ENCODE results near the gene TRPM2. TPM values are rescaled to one million over a fixed set of nuclear protein-coding genes. Genes with fewer than 3 reads are reported as not detected.
A peak's percentile ranks its signal among the peaks of the same experiment; 100 is the strongest.

Gene TRPM2
- total and polyA plus RNA-seq, 2 of the 13 experiments (the other 11 are each of a cell fraction or from before 2014, with no cell fraction given): 0.07 to 0.20 TPM

DNA sequence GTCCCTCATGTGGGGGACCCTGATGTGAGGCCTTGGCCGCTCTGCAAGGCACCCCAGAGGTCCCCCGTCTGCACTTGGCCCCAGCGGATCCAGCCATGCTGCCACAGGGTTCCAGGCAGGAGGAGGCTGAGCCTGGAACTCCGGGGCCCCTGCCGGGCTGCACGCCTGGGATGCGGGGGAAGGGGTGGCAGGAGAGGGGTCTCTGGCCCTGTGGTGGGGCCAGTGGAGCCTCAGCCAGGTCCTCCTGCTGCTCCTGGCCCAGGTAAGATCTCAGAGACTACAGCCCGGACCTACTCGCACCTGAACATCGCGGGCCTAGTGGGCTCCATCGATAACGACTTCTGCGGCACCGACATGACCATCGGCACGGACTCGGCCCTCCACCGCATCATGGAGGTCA, 40.7 kb upstream of the TRPM2 start:
- no peak for FAIRE-seq
- Histone ChIP-seq H3K4me1 (ENCODE audit: insufficient read depth, low read length) (no peaks in the 10 kb centered on the region), H3K79me2 (ENCODE audit: insufficient read depth, low read length) (no peaks in the 10 kb centered on the region), H4K20me1 (ENCODE audit: insufficient read depth, low read length) (0 out of 2 replicates have a peak, but pooled peaks cover 5% of the 10 kb centered on the region), H3K4me2 (ENCODE audit: low read depth, low read length) (no peak overlapping the region), H3K27ac (ENCODE audit: extremely low read length, insufficient read depth, low read length) (no peak overlapping the region), H3K4me3 (replicated peaks in 1 of 3; ENCODE audit: insufficient read depth in 1 of 3, low read depth in 2 of 3, low read length in 3 of 3) (no peak overlapping the region), H3K36me3 (replicated peaks in 1 of 2; ENCODE audit: control insufficient read depth in 1 of 2, insufficient read depth in 2 of 2, low read length in 2 of 2) (peaks cover 40 to 66% of the 10 kb centered on the region in 2 experiments; a peak in 4 of 5 replicates), H2AFZ (ENCODE audit: low read length) (no peak overlapping the region), H3K9me3 (ENCODE audit: low read length) (no peaks in the 10 kb centered on the region), H3K9ac (ENCODE audit: insufficient read depth, low read depth, low read length) (no peak overlapping the region), H3K27me3 (ENCODE audit: control insufficient read depth in 1 of 2, insufficient read depth in 2 of 2, low read length in 2 of 2) (no peaks in the 10 kb centered on the region)
- no peak for DNase-seq (ENCODE audit: low spot score)
- no peak for ATAC-seq
- BruUV-seq (replicated peaks): no TSS peak
- no CpG with 5 or more reads among the region's 19 CpGs for WGBS (ENCODE audit: low lambda C conversion rate)
- in situ Hi-C loops (cut with HindIII; ENCODE audit: extremely low pct_ligation_motif_present, low pct_unique_long_range_greater_than_20kb) (no loop called here), intact Hi-C loops (cut with micrococcal nuclease; ENCODE audit: unreplicated experiment) (no loop called here)
- TF ChIP-seq, protein P1, sequence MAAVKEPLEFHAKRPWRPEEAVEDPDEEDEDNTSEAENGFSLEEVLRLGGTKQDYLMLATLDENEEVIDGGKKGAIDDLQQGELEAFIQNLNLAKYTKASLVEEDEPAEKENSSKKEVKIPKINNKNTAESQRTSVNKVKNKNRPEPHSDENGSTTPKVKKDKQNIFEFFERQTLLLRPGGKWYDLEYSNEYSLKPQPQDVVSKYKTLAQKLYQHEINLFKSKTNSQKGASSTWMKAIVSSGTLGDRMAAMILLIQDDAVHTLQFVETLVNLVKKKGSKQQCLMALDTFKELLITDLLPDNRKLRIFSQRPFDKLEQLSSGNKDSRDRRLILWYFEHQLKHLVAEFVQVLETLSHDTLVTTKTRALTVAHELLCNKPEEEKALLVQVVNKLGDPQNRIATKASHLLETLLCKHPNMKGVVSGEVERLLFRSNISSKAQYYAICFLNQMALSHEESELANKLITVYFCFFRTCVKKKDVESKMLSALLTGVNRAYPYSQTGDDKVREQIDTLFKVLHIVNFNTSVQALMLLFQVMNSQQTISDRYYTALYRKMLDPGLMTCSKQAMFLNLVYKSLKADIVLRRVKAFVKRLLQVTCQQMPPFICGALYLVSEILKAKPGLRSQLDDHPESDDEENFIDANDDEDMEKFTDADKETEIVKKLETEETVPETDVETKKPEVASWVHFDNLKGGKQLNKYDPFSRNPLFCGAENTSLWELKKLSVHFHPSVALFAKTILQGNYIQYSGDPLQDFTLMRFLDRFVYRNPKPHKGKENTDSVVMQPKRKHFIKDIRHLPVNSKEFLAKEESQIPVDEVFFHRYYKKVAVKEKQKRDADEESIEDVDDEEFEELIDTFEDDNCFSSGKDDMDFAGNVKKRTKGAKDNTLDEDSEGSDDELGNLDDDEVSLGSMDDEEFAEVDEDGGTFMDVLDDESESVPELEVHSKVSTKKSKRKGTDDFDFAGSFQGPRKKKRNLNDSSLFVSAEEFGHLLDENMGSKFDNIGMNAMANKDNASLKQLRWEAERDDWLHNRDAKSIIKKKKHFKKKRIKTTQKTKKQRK (IDR thresholded peaks at IDR 0.05; ENCODE audit: low read length): no peak
- TF ChIP-seq LBX2 (CRISPR knock-in tag; IDR thresholded peaks at IDR 0.05; ENCODE audit: borderline replicate concordance): no peak
- TF ChIP-seq ZNF768 (CRISPR knock-in tag; IDR thresholded peaks at IDR 0.05): 0 out of 2 replicates have a peak, but pooled peaks have one; percentile 4
- ChIA-PET CTCF (ENCODE audit: low intra/inter-chr PET ratio, low total read pairs) (no interaction called here), POLR2A (no interaction called here)

- CTCF ChIA-PET (ENCODE audit: low intra/inter-chr PET ratio, low total read pairs): no interaction called here
Observed at GRCh38 chr21:44313451-44313850, 40.0 kb upstream of the TRPM2 start.

More at GRCh38 chr21:44313451-44313850, 40.0 kb upstream of the TRPM2 start:
- ATAC-seq (no peak), DNase-seq (ENCODE audit: low spot score) (no peak), FAIRE-seq (no peak)
- in situ Hi-C loops (cut with HindIII; ENCODE audit: extremely low pct_ligation_motif_present, low pct_unique_long_range_greater_than_20kb): no loop called here
- Histone ChIP-seq H3K36me3 (replicated peaks in 1 of 2; ENCODE audit: control insufficient read depth in 1 of 2, insufficient read depth in 2 of 2, low read length in 2 of 2) (peaks cover 40 to 65% of the 10 kb centered on the region in 2 experiments; a peak in 4 of 5 replicates), H4K20me1 (ENCODE audit: insufficient read depth, low read length) (0 out of 2 replicates have a peak, but pooled peaks cover 5% of the 10 kb centered on the region), H3K27me3 (ENCODE audit: control insufficient read depth in 1 of 2, insufficient read depth in 2 of 2, low read length in 2 of 2) (no peaks in the 10 kb centered on the region), H3K9ac (ENCODE audit: insufficient read depth, low read depth, low read length) (no peak overlapping the region), H3K27ac (ENCODE audit: extremely low read length, insufficient read depth, low read length) (no peak overlapping the region), H3K4me2 (ENCODE audit: low read depth, low read length) (no peak overlapping the region), H3K9me3 (ENCODE audit: low read length) (no peaks in the 10 kb centered on the region), H2AFZ (ENCODE audit: low read length) (no peak overlapping the region), H3K4me1 (ENCODE audit: insufficient read depth, low read length) (no peaks in the 10 kb centered on the region), H3K4me3 (replicated peaks in 1 of 3; ENCODE audit: insufficient read depth in 1 of 3, low read depth in 2 of 3, low read length in 3 of 3) (no peak overlapping the region), H3K79me2 (ENCODE audit: insufficient read depth, low read length) (no peaks in the 10 kb centered on the region)
- POLR2A ChIA-PET: no interaction called here
- BruUV-seq (replicated peaks): no TSS peak
- WGBS (ENCODE audit: low lambda C conversion rate): 96% methylated on average over 12 of the region's 13 CpGs
- intact Hi-C loops (cut with micrococcal nuclease; ENCODE audit: unreplicated experiment): no loop called here
- TF ChIP-seq KLF9 (CRISPR knock-in tag; IDR thresholded peaks at IDR 0.05; ENCODE audit: low read depth): no peak
- no peak for TF ChIP-seq ADNP (CRISPR knock-in tag; IDR thresholded peaks at IDR 0.05)
- no peak for TF ChIP-seq SUZ12 (IDR thresholded peaks at IDR 0.05; ENCODE audit: low read depth, low read length)
- TF ChIP-seq FOSL2 (CRISPR knock-in tag; IDR thresholded peaks at IDR 0.05): no peak
- no peak for TF ChIP-seq NR2F1 (CRISPR knock-in tag; IDR thresholded peaks at IDR 0.05)
- no peak for TF ChIP-seq RARG (CRISPR knock-in tag; IDR thresholded peaks at IDR 0.05; ENCODE audit: low read depth)

All from HepG2 (cell line).